Ishikawa (cell line): Measurements from ENCODE around the gene SMIM23.

Experiments used
- CEBPB ChIP-seq: IDR thresholded peaks from 2 replicates; pipeline ENCODE4 v1.6.1; 2012
- CREB1 ChIP-seq: IDR thresholded peaks from 2 replicates; pipeline ENCODE4 v1.6.1; 2012; ENCODE audit warnings: low read depth
- EGR1 ChIP-seq: IDR thresholded peaks from 2 replicates; pipeline ENCODE4 v1.6.1; 2012
- EP300 ChIP-seq: IDR thresholded peaks from 2 replicates; pipeline ENCODE4 v1.6.1; 2012; ENCODE audit warnings: borderline replicate concordance
- FOXM1 ChIP-seq: IDR thresholded peaks from 2 replicates; pipeline ENCODE4 v1.6.1; 2012; ENCODE audit warnings: low read depth, borderline replicate concordance
- MAX ChIP-seq: IDR thresholded peaks from 2 replicates; pipeline ENCODE4 v1.6.1; 2012
- RAD21 ChIP-seq: IDR thresholded peaks from 2 replicates; pipeline ENCODE4 v1.6.1; 2012; ENCODE audit warnings: low read depth
- REST ChIP-seq: IDR thresholded peaks from 2 replicates; pipeline ENCODE4 v1.6.1; 2012; ENCODE audit warnings: low read depth, mild to moderate bottlenecking
- TAF1 ChIP-seq: IDR thresholded peaks from 2 replicates; pipeline ENCODE4 v1.6.1; 2012; ENCODE audit warnings: low read depth, mild to moderate bottlenecking
- TCF12 ChIP-seq: IDR thresholded peaks from 2 replicates; pipeline ENCODE4 v1.6.1; 2012; ENCODE audit warnings: low read depth
- TEAD4 ChIP-seq: IDR thresholded peaks from 2 replicates; pipeline ENCODE4 v1.6.1; 2012
- USF1 ChIP-seq: IDR thresholded peaks from 2 replicates; pipeline ENCODE4 v1.6.1; 2012
- YY1 ChIP-seq: IDR thresholded peaks from 2 replicates; pipeline ENCODE4 v1.6.1; 2012; ENCODE audit warnings: low read depth
- ZBTB7A ChIP-seq: IDR thresholded peaks from 2 replicates; pipeline ENCODE4 v1.6.1; 2012; ENCODE audit warnings: low read depth

- TF ChIP-seq CEBPB = no peak
- TF ChIP-seq ZBTB7A = no peak
- TF ChIP-seq YY1 = no peak
- TF ChIP-seq USF1 = no peak
- TF ChIP-seq MAX = no peak
- no peak for TF ChIP-seq FOXM1
- no peak for TF ChIP-seq CREB1
- TF ChIP-seq RAD21 = no peak
- TF ChIP-seq REST = no peak
- no peak for TF ChIP-seq TAF1
- no peak for TF ChIP-seq TEAD4
- TF ChIP-seq EP300 = no peak
- no peak for TF ChIP-seq EGR1
- no peak for TF ChIP-seq TCF12
Measured at GRCh38 chr5:171797543-171797942, 11.9 kb downstream of the SMIM23 start.
